ENCODE data around the gene DACT3.

DNA sequence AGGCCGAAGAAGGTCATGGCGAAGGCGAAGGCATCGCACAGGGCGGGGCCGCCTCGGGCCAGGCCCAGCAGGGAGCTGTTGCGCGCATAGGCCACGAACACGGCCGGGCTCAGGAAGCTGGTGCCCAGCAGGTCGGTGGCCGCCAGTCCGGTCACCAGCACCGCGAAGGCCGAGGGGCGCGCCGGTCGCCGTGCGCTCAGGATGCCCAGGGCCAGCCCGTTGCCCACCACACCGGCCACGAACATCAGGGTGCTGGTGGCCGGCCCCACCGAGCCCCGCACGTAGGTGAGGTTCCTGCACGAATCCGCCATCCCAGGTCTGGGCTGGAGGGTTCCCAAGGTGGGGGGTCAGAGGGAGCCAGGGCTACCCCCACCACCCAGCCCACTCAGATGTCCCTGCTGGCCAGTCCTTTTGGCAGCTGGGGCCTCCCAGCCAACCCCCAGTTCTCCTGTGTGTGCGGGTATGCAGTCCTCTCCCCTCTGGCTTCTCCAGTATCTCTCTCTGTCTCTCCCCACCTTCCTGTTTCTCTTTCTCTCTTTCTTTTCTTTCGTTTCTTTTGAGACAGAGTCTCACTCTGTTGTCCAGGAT, 37.0 kb downstream of the DACT3 start:
- TF ChIP-seq CTCF (IDR thresholded peaks at IDR 0.05) (no peak), ZFX (IDR thresholded peaks at IDR 0.05; ENCODE audit: borderline replicate concordance) (no peak)
